Breast epithelium (tissue), 4 donors: ENCODE measurements around the gene KCMF1. TPM values are rescaled to one million over a fixed set of nuclear protein-coding genes. Genes with fewer than 3 reads are reported as not detected.

Experiments used
- DNase-seq, 2 donors: peaks; one replicate each; pipeline ENCODE4 v3.0.0-alpha.2; 2019; ENCODE audit warnings: low spot score in 2 of 2
- H3K27ac ChIP-seq, 2 donors: fragments of 200-600 bp; sonication (generic) in 1 of 2; one replicate each; pipeline ENCODE4 v1.5.1; 2016 to 2019; ENCODE audit warnings: mild to moderate bottlenecking in 1 of 2
- H3K27me3 ChIP-seq, 2 donors: fragments of 200-600 bp; sonication (generic) in 1 of 2; one replicate each; pipeline versions ENCODE4 v1.5.1 to v1.6.0; 2017 to 2019; ENCODE audit warnings: control low read depth in 1 of 2, mild to moderate bottlenecking in 1 of 2
- H3K36me3 ChIP-seq: fragments of 200-600 bp; one replicate; pipeline ENCODE4 v1.5.1; 2019
- H3K4me1 ChIP-seq, 2 donors: fragments of 200-600 bp; sonication (generic); one replicate each; pipeline ENCODE4 v1.5.1; 2016 to 2019; ENCODE audit warnings: control low read depth in 1 of 2
- H3K4me3 ChIP-seq, 3 donors: fragments of 200-600 bp; sonication (generic); 1 replicate in 2 of 3; 2 replicates in 1 of 3; pipeline ENCODE4 v1.5.1; 2016 to 2019; ENCODE audit warnings: mild to moderate bottlenecking in 3 of 3, moderate library complexity in 2 of 3
- H3K9me3 ChIP-seq, 2 donors: fragments of 200-600 bp; sonication (generic) in 1 of 2; one replicate each; pipeline ENCODE4 v1.5.1; 2016 to 2019; ENCODE audit warnings: control low read depth in 1 of 2
- POLR2A ChIP-seq: fragments of 450-650 bp; IDR thresholded peaks from one replicate; pipeline ENCODE4 v1.6.1; 2016; ENCODE audit warnings: antibody characterized with exemption, mild to moderate bottlenecking, moderate library complexity
- POLR2AphosphoS5 ChIP-seq, 3 donors: sonication (generic); formaldehyde crosslinking; IDR thresholded peaks; one replicate each; pipeline ENCODE4 v1.6.1; 2017; ENCODE audit warnings: antibody characterized with exemption in 3 of 3
- intact Hi-C: fragments of 100-400 bp; cut with DNase I; formaldehyde crosslinking; loops from one replicate; pipeline ENCODE4 v1.15.1; 2023; ENCODE audit warnings: low total_unique reads
- total RNA-seq, 3 donors: library from RNA; depleted of rRNA; stranded (reverse); fragments of >200 nt; gene quantifications; one replicate each; pipeline ENCODE4 v1.1.0, GENCODE V29; 2016
- TF ChIP-seq, protein P1 (sequence below), 3 donors: fragments of 450-650 bp; IDR thresholded peaks; one replicate each; pipeline ENCODE4 v1.5.1; 2016 to 2017; ENCODE audit warnings: antibody characterized with exemption in 3 of 3, mild to moderate bottlenecking in 3 of 3, moderate library complexity in 3 of 3

KCMF1 gene
- total RNA-seq, 3 donors from 2014 or later = 35.7 to 68.6 (median 49.3) TPM

DNA sequence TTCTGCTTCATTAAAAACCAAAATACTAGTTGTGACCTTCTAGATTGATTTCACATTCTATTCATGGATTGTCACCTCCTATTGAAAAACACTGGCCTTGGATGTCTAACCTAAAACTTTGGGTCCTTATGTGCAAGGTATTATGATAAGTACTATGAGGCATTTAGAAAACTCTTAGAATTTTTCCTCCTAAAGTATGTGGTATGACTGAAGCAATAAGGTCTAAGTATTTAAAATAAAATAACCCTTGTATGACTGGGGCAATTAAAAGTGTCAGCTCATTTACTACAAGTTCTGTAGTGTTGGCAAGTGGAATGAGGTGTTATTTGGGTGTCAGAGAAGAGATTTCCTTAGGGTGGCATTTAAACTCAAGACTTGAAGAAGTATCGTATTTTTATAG, 15.1 kb downstream of the KCMF1 start:
- intact Hi-C loops = no loop called here

DNA sequence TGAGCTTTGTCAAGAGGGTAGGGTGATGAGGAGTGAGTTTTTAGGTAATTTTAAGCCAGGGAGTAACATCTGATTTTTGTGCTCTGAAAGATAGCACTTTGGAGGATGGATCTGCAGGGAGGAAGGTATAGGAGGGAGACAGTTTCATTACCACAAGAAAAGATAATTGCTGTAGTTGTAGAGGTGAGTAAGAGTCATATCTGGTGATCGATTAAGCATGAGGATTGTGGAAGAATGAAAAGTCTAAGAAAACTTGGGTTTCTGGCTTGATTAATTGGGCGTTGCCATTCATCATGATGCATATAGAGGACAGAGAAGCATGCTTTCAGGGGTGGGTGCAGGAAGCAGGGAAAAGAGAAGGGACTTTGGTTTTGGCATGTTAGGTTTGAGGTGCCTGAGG, 18.5 kb downstream of the KCMF1 start:
- peaks cover 0 to 6% of the 10 kb centered on the region in 2 donors for H3K4me1 ChIP-seq
- intact Hi-C loops = no loop called here
- no peaks in the 10 kb centered on the region for H3K36me3 ChIP-seq
- H3K4me3 ChIP-seq = no peak overlapping the region
- H3K27me3 ChIP-seq = no peaks in the 10 kb centered on the region
- H3K9me3 ChIP-seq = no peaks in the 10 kb centered on the region
- TF ChIP-seq, protein P1, sequence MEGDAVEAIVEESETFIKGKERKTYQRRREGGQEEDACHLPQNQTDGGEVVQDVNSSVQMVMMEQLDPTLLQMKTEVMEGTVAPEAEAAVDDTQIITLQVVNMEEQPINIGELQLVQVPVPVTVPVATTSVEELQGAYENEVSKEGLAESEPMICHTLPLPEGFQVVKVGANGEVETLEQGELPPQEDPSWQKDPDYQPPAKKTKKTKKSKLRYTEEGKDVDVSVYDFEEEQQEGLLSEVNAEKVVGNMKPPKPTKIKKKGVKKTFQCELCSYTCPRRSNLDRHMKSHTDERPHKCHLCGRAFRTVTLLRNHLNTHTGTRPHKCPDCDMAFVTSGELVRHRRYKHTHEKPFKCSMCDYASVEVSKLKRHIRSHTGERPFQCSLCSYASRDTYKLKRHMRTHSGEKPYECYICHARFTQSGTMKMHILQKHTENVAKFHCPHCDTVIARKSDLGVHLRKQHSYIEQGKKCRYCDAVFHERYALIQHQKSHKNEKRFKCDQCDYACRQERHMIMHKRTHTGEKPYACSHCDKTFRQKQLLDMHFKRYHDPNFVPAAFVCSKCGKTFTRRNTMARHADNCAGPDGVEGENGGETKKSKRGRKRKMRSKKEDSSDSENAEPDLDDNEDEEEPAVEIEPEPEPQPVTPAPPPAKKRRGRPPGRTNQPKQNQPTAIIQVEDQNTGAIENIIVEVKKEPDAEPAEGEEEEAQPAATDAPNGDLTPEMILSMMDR (IDR thresholded peaks at IDR 0.05) = no peak
- no peak for TF ChIP-seq POLR2A
- no peak for DNase-seq
- H3K27ac ChIP-seq = no peak overlapping the region

More for the DNA sequence above, 15.1 kb downstream of the KCMF1 start:
- no peak for DNase-seq
- no peak for TF ChIP-seq POLR2AphosphoS5 (IDR thresholded peaks at IDR 0.05)
- TF ChIP-seq POLR2A = no peak
- TF ChIP-seq, protein P1 (IDR thresholded peaks at IDR 0.05) = no peak
- Histone ChIP-seq H3K27me3 (no peaks in the 10 kb centered on the region), H3K4me1 (peaks cover 0 to 6% of the 10 kb centered on the region in 2 donors), H3K4me3 (no peak overlapping the region), H3K9me3 (no peaks in the 10 kb centered on the region), H3K36me3 (no peaks in the 10 kb centered on the region), H3K27ac (no peak overlapping the region)

DNA sequence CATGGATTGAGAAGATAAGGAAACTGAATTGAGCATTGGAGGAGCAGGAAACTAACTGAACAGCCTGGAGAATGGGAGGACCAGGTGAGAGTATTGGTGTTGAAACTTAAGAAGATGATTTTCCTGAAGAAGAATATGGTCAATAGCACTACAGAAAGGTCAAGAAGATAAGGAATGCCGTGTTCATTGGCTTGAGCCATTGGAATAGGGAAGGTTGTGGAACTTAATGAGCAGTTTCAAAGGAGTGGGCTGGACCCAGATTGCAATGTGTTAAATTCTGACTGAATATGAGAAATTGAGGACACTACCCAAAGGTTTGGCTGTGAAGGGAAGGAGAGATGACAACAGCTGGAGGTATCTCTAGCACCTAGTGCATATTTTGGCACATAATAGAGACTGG, 19.0 kb downstream of the KCMF1 start:
- H3K4me1 ChIP-seq = peaks cover 0 to 6% of the 10 kb centered on the region in 2 donors
- H3K36me3 ChIP-seq = no peaks in the 10 kb centered on the region
- DNase-seq = no peak
- no peak overlapping the region for H3K27ac ChIP-seq
- no peaks in the 10 kb centered on the region for H3K9me3 ChIP-seq
- intact Hi-C loops = no loop called here
- H3K4me3 ChIP-seq = no peak overlapping the region
- H3K27me3 ChIP-seq = no peaks in the 10 kb centered on the region
- no peak for TF ChIP-seq POLR2AphosphoS5 (IDR thresholded peaks at IDR 0.05)
- no peak for TF ChIP-seq POLR2A
- TF ChIP-seq, protein P1 (IDR thresholded peaks at IDR 0.05) = no peak

DNA sequence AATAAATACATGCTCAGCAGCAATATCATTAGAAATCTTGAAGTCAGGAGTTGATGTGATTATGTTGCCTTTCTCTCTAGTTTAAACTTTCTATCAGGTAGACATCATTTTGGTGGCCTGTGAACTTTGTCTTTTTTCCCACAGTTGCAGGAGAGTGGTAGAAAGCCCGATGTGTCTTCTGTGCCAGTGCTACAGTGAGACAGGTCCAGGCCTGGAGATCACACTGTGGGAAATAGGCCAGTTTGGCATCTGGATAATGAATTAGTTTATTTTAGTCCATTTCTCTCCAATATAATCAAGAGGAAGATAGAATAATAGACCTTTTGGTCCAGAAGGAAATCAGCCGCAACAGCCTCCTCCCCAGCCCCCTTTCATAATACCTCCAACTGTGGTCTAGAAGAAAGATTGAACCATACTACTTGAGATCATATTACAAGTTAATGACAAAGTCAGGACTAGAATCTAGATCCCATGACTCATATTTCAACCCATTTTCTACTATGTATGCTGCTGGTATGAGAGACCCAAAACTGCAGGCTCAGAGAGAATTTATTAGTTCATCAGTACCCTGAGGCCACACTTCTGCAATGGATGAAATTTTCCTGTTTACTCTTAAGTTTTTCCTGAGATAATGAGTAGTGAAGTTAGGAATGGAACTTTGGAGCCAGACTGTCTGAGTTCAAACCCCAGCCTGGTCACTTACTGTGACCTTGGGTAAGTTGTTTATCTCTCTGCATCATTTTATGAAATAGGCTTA, 20.6 kb downstream of the KCMF1 start:
- peaks cover 0 to 9% of the 10 kb centered on the region in 2 donors for H3K4me1 ChIP-seq
- TF ChIP-seq, protein P1 (IDR thresholded peaks at IDR 0.05) = no peak
- TF ChIP-seq POLR2A (no peak), POLR2AphosphoS5 (IDR thresholded peaks at IDR 0.05) (no peak)

DNA sequence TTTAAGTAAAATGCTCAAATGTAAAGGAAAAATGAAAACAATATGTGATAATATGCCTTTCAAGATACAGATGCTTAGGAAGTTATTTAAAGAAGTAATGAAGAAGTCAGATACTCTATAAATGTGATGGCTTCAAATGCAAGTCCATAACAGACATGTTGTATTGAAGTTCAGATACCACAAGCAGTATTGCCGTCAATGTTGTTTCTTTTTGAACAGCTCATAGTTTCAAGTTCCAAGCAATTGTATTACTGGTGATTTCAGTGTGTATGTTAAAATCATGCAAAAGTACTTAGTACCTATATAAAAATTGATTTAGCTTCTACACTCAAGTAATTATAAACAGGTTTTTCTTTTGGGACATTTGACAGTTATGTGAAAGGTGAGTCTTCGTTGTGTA, 24.9 kb downstream of the KCMF1 start:
- Histone ChIP-seq H3K4me1 (peaks cover 0 to 3% of the 10 kb centered on the region in 2 donors), H3K27ac (no peak overlapping the region)

More for the DNA sequence above, 20.6 kb downstream of the KCMF1 start:
- H3K27ac ChIP-seq = peak overlapping the region; percentile 21 to 65
- H3K9me3 ChIP-seq = no peaks in the 10 kb centered on the region
- H3K27me3 ChIP-seq = no peaks in the 10 kb centered on the region
- no peak for DNase-seq
- no peaks in the 10 kb centered on the region for H3K36me3 ChIP-seq
- intact Hi-C loops = no loop called here
- no peak overlapping the region for H3K4me3 ChIP-seq

More for the DNA sequence above, 24.9 kb downstream of the KCMF1 start:
- H3K36me3 ChIP-seq = no peaks in the 10 kb centered on the region
- no peak for TF ChIP-seq POLR2AphosphoS5 (IDR thresholded peaks at IDR 0.05)
- TF ChIP-seq POLR2A = no peak
- TF ChIP-seq, protein P1 (IDR thresholded peaks at IDR 0.05) = no peak
- no peak for DNase-seq
- no peaks in the 10 kb centered on the region for H3K9me3 ChIP-seq
- H3K4me3 ChIP-seq = no peak overlapping the region
- intact Hi-C loops = no loop called here
- H3K27me3 ChIP-seq = no peaks in the 10 kb centered on the region
